Globus pallidus (tissue), 1 donor: ENCODE measurements around the gene ZNF592.
"Not testable (repeated sequence)": the region's sequence is repeated elsewhere in the genome, so short reads cannot be mapped to it uniquely, and the experiment has no call there.

ENCODE experiments used
- DNase-seq: peaks from one replicate; pipeline ENCODE4 v3.0.0-alpha.2; 2015; ENCODE audit warnings: low spot score

ZNF592 gene

GRCh38 chr15:84748274-84749110, at the start of gene ZNF592:
Gene ZNF592 (plus strand): TSS chr15:84748592. CDS start chr15:84782676, 34,084 bp downstream.
- peak; percentile 85 for DNase-seq

- no peak for DNase-seq
Observed at GRCh38 chr15:84699538-84700191, 48.7 kb upstream of the ZNF592 start.

GRCh38 chr15:84702961-84703482, 45.4 kb upstream of the ZNF592 start:
- peak; percentile 65 for DNase-seq

GRCh38 chr15:84703808-84704207, 44.6 kb upstream of the ZNF592 start:
- DNase-seq, result no peak

GRCh38 chr15:84714372-84714771, 34.0 kb upstream of the ZNF592 start:
- no peak for DNase-seq

- DNase-seq, result no peak
Observed at GRCh38 chr15:84714821-84715220, 33.6 kb upstream of the ZNF592 start.

GRCh38 chr15:84715441-84716035, 32.9 kb upstream of the ZNF592 start:
- DNase-seq, result no peak

- DNase-seq, result peak; percentile 94
Observed at GRCh38 chr15:84716036-84716732, 32.2 kb upstream of the ZNF592 start, which contains the start of gene SEC11A. Gene SEC11A (minus strand): TSS chr15:84716139. CDS start chr15:84716075, 64 bp downstream.

- no peak for DNase-seq
Observed at GRCh38 chr15:84721371-84721770, 27.0 kb upstream of the ZNF592 start.

- DNase-seq, result no peak
Observed at GRCh38 chr15:84722628-84723027, 25.8 kb upstream of the ZNF592 start.

GRCh38 chr15:84725001-84725491, 23.3 kb upstream of the ZNF592 start:
- DNase-seq, result peak; percentile 23

- no peak for DNase-seq
Observed at GRCh38 chr15:84727429-84727828, 21.0 kb upstream of the ZNF592 start.

- no peak for DNase-seq
Observed at GRCh38 chr15:84731774-84732173, 16.6 kb upstream of the ZNF592 start.

GRCh38 chr15:84734794-84735479, 13.5 kb upstream of the ZNF592 start:
- peak; percentile 28 for DNase-seq

- DNase-seq, result not testable (repeated sequence)
Observed at GRCh38 chr15:84735480-84736061, 12.8 kb upstream of the ZNF592 start.

GRCh38 chr15:84736375-84736774, 12.0 kb upstream of the ZNF592 start:
- no peak for DNase-seq

- DNase-seq, result no peak
Observed at GRCh38 chr15:84737005-84737404, 11.4 kb upstream of the ZNF592 start.

- DNase-seq, result no peak
Observed at GRCh38 chr15:84740691-84741090, 7.7 kb upstream of the ZNF592 start.

- DNase-seq, result no peak
Observed at GRCh38 chr15:84741121-84741520, 7.3 kb upstream of the ZNF592 start.

- DNase-seq, result peak; percentile 64
Observed at GRCh38 chr15:84747416-84748273, 747 bp upstream of the ZNF592 start.
